ENCODE measurements around the gene KANK4. TPM values are rescaled to one million over a fixed set of nuclear protein-coding genes. Genes with fewer than 3 reads are reported as not detected.

Gene KANK4
- total RNA-seq, 6 experiments from 2014 or later = not detected

DNA sequence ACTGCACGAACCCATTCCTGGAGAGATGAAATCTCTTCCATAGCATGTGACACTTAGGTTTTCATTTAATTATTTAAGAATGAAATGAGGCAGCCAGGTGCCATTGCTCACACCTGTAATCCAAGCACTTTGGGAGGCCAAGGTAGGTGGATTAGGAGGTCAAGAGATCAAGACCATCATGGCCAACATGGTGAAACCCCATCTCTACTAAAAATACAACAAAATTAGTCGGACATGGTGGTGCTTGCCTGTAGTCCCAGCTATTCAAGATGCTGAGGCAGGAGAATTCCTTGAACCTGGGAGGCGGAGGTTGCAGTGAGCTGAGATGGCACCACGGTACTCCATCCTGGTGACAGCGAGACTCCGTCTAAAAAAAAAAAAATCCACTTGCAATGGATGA, 106.8 kb downstream of the KANK4 start:
- DNase-seq = no peak
- peaks cover 9% of the 10 kb centered on the region; the same call in 1 of the 2 replicates for H3K4me1 Mint-ChIP-seq (ENCODE audit: low read depth)
- no peak overlapping the region for H3K4me3 Mint-ChIP-seq
- H3K27ac Mint-ChIP-seq = no peak overlapping the region
- TF ChIP-seq, protein P1, sequence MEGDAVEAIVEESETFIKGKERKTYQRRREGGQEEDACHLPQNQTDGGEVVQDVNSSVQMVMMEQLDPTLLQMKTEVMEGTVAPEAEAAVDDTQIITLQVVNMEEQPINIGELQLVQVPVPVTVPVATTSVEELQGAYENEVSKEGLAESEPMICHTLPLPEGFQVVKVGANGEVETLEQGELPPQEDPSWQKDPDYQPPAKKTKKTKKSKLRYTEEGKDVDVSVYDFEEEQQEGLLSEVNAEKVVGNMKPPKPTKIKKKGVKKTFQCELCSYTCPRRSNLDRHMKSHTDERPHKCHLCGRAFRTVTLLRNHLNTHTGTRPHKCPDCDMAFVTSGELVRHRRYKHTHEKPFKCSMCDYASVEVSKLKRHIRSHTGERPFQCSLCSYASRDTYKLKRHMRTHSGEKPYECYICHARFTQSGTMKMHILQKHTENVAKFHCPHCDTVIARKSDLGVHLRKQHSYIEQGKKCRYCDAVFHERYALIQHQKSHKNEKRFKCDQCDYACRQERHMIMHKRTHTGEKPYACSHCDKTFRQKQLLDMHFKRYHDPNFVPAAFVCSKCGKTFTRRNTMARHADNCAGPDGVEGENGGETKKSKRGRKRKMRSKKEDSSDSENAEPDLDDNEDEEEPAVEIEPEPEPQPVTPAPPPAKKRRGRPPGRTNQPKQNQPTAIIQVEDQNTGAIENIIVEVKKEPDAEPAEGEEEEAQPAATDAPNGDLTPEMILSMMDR (IDR thresholded peaks at IDR 0.05) = no peak
- H3K9me3 Mint-ChIP-seq = peaks cover 41% of the 10 kb centered on the region
- H3K36me3 Mint-ChIP-seq (ENCODE audit: low read depth) = peaks cover 6% of the 10 kb centered on the region
- peaks cover 2% of the 10 kb centered on the region; the same call in 1 of the 2 replicates for H3K27me3 Mint-ChIP-seq (ENCODE audit: insufficient read depth)

DNA sequence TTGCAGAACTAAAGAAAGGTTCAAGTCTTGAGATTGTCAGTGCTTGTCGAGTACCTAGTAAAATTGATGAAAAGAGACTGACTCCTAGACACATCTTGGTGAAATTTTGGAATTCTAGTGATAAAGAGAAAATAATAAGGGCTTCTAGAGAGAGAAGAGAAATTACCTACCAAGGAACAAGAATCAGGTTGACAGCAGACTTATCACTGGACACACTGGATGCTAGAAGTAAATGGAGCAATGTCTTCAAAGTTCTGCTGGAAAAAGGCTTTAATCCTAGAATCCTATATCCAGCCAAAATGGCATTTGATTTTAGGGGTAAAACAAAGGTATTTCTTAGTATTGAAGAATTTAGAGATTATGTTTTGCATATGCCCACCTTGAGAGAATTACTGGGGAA, 108.3 kb downstream of the KANK4 start:
- Mint-ChIP-seq H3K4me3 (no peak overlapping the region), H3K9me3 (peaks cover 52% of the 10 kb centered on the region)
- TF ChIP-seq, protein P1 (IDR thresholded peaks at IDR 0.05) = no peak

DNA sequence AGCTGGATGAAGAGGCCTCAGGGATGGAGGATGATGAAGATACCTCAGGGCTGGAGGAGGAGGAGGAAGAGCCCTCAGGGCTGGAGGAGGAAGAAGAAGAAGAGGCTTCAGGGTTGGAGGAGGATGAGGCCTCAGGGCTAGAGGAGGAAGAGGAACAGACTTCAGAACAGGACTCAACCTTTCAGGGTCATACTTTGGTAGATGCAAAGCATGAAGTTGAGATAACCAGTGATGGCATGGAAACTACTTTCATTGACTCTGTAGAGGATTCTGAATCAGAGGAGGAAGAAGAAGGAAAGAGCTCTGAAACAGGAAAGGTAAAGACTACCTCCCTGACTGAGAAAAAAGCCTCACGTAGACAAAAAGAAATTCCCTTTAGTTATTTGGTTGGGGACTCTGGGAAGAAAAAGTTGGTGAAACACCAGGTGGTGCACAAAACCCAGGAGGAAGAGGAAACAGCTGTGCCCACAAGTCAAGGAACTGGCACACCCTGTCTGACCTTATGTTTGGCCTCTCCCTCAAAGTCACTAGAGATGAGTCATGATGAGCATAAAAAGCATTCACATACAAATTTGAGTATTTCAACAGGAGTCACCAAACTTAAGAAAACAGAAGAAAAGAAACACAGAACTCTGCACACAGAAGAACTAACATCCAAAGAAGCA, 109.2 kb downstream of the KANK4 start:
- peaks cover 48% of the 10 kb centered on the region for H3K9me3 Mint-ChIP-seq
- no peak for DNase-seq
- TF ChIP-seq, protein P1 (IDR thresholded peaks at IDR 0.05) = no peak
- H3K4me1 Mint-ChIP-seq (ENCODE audit: low read depth) = peaks cover 9% of the 10 kb centered on the region; the same call in 1 of the 2 replicates
- H3K36me3 Mint-ChIP-seq (ENCODE audit: low read depth) = peaks cover 6% of the 10 kb centered on the region
- H3K27me3 Mint-ChIP-seq (ENCODE audit: insufficient read depth) = peaks cover 2% of the 10 kb centered on the region; the same call in 1 of the 2 replicates
- no peak overlapping the region for H3K4me3 Mint-ChIP-seq
- no peak overlapping the region for H3K27ac Mint-ChIP-seq

More for the DNA sequence above, 108.3 kb downstream of the KANK4 start:
- Mint-ChIP-seq H3K4me1 (ENCODE audit: low read depth) (peaks cover 9% of the 10 kb centered on the region; the same call in 1 of the 2 replicates), H3K36me3 (ENCODE audit: low read depth) (peaks cover 6% of the 10 kb centered on the region), H3K27me3 (ENCODE audit: insufficient read depth) (peaks cover 2% of the 10 kb centered on the region; the same call in 1 of the 2 replicates), H3K27ac (no peak overlapping the region)
- no peak for DNase-seq

GRCh38 chr1:62208970-62209369, 110.3 kb downstream of the KANK4 start:
- Mint-ChIP-seq H3K4me3 (no peak overlapping the region), H3K9me3 (peaks cover 47% of the 10 kb centered on the region), H3K4me1 (ENCODE audit: low read depth) (peaks cover 9% of the 10 kb centered on the region; the same call in 1 of the 2 replicates), H3K27ac (no peak overlapping the region), H3K27me3 (ENCODE audit: insufficient read depth) (peaks cover 2% of the 10 kb centered on the region; the same call in 1 of the 2 replicates), H3K36me3 (ENCODE audit: low read depth) (peaks cover 6% of the 10 kb centered on the region)
- TF ChIP-seq, protein P1 (IDR thresholded peaks at IDR 0.05) = no peak
- no peak for DNase-seq

GRCh38 chr1:62208087-62208486, 111.1 kb downstream of the KANK4 start:
- Mint-ChIP-seq H3K36me3 (ENCODE audit: low read depth) (peaks cover 6% of the 10 kb centered on the region), H3K27me3 (ENCODE audit: insufficient read depth) (peaks cover 2% of the 10 kb centered on the region; the same call in 1 of the 2 replicates), H3K9me3 (peaks cover 46% of the 10 kb centered on the region), H3K4me1 (ENCODE audit: low read depth) (peaks cover 9% of the 10 kb centered on the region; the same call in 1 of the 2 replicates), H3K4me3 (no peak overlapping the region), H3K27ac (no peak overlapping the region)
- no peak for DNase-seq
- TF ChIP-seq, protein P1 (IDR thresholded peaks at IDR 0.05) = no peak
